ENCODE measurements around the gene PIEZO1.

DNA sequence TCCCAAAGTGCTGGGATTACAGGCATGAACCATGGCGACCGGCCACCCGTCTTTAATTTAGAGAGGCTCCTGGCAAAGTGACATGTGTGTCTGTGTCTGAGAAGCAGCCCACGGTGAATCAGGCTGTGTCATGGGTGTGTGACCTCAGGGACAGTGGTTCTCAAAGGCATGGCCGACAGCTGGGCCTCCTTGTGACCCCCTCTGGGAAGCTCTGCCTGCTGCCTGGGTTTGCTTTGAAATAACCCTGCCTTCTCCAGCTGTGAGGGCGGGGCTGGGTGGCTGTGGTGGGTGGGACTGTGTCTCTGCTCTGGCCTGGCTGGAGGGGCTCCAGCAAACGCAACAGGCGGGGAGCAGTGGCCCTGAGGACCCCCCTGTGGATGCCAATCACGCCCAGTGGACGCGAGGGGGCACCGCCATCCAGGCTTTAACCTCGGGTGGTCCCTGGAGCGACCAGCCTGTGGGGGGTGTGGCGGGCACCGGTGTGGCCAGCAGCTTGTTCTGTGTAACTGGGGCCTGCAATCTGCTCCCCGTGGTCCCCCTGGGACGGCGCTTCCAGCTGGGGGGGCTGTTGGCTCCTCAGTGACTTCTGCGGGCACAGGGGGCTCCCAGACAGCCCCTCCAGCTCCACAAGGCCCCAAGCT, 35.5 kb upstream of the PIEZO1 start:
- TF ChIP-seq GATA2 (IDR thresholded peaks at IDR 0.05; ENCODE audit: low read depth, low read length) (no peak), GATA3 (IDR thresholded peaks at IDR 0.05; ENCODE audit: low read depth, low read length) (no peak)
